Cardiac muscle cell (in vitro differentiated cells and primary cell): ENCODE measurements around the gene CPTP. TPM values are rescaled to one million over a fixed set of nuclear protein-coding genes. Genes with fewer than 3 reads are reported as not detected.

ENCODE experiments used
- DNase-seq, 2 donors: peaks; one replicate each; pipeline versions ENCODE4 v3.0.0 to v3.0.0-alpha.2; 2010 to 2017; ENCODE audit warnings: low read depth in 1 of 2, low spot score in 1 of 2
- H3K27ac ChIP-seq: fragments of 200-600 bp; sonication (generic); 2 replicates; pipeline ENCODE4 v1.5.1; 2016
- H3K27me3 ChIP-seq: fragments of 200-600 bp; sonication (generic); 2 replicates; pipeline ENCODE4 v1.6.0; 2016; ENCODE audit warnings: control low read depth
- H3K36me3 ChIP-seq: fragments of 200-600 bp; sonication (generic); 2 replicates; pipeline ENCODE4 v1.5.1; 2016; ENCODE audit warnings: control low read depth
- H3K4me1 ChIP-seq: fragments of 200-600 bp; sonication (generic); 2 replicates; pipeline ENCODE4 v1.8.1; 2017; ENCODE audit warnings: low read depth, mild to moderate bottlenecking, mixed run types
- H3K4me3 ChIP-seq: fragments of 200-600 bp; sonication (generic); 2 replicates; pipeline ENCODE4 v1.5.1; 2016; ENCODE audit warnings: mild to moderate bottlenecking
- H3K9me3 ChIP-seq: fragments of 200-600 bp; sonication (generic); 2 replicates; pipeline ENCODE4 v1.5.1; 2017; ENCODE audit warnings: low read depth, mild to moderate bottlenecking, control low read depth
- polyA plus RNA-seq: library from polyadenylated mRNA; unstranded; fragments of >200 nt; fragmentation: Nextera tagmentation; extraction: Ambion mirVana; gene quantifications from 2 replicates; pipeline ENCODE4 v1.2.1, GENCODE V29; 2016
- total RNA-seq: library from RNA; depleted of rRNA; stranded (reverse); fragments of >200 nt; gene quantifications from 2 replicates; pipeline ENCODE4 v1.2.3, GENCODE V29; 2016
- TF ChIP-seq, protein P1 (sequence below): IDR thresholded peaks from 2 replicates; pipeline ENCODE4 v1.5.1; 2012; ENCODE audit warnings: low read depth, mild to moderate bottlenecking, low read length

CPTP gene
- total and polyA plus RNA-seq, 2 experiments from 2014 or later = 33.7 to 38.5 TPM

DNA sequence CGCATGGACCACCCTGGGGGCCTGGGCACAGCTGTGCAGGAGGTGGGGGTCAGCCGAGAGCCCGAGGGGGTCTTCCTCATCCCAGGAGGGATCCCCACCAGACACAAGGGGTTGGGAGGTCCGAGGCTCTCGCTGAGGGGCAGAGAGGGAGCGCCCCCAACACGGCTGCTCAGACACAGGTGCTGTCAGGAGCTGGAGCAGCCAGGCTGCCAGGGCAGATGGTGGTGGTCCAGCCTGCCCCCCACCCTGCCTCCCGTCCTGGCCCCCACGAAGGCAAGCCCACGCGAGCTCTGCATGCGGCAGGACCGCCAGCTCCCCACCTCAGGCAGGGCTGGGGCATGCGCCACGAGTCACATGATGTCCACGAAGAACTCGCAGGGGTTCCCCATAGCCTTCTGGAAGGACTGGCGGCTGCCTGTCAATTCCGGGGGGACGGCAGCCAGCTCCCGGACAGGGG lies 11.2 kb downstream of the CPTP start:
- TF ChIP-seq, protein P1, sequence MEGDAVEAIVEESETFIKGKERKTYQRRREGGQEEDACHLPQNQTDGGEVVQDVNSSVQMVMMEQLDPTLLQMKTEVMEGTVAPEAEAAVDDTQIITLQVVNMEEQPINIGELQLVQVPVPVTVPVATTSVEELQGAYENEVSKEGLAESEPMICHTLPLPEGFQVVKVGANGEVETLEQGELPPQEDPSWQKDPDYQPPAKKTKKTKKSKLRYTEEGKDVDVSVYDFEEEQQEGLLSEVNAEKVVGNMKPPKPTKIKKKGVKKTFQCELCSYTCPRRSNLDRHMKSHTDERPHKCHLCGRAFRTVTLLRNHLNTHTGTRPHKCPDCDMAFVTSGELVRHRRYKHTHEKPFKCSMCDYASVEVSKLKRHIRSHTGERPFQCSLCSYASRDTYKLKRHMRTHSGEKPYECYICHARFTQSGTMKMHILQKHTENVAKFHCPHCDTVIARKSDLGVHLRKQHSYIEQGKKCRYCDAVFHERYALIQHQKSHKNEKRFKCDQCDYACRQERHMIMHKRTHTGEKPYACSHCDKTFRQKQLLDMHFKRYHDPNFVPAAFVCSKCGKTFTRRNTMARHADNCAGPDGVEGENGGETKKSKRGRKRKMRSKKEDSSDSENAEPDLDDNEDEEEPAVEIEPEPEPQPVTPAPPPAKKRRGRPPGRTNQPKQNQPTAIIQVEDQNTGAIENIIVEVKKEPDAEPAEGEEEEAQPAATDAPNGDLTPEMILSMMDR = no peak
- no peak for DNase-seq

DNA sequence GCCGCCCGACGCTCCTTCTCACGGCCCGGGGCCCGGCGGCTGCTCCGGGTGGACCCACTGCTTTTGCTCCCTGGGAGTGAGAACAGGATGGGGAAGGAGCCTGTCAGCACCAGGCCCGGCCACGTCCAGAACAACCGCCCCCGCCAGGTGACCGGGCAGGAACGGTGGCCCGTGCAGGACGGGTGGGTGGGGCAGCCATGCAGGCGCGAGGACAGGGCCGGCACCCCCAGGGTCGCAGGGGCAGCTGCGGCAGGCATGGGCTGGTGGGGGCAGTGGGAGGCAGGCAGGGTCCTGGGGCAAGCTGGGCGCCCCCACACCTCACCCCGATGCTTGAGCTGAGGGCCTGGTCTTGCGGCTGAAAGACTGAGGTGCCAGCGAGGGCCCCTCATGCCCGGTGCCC lies 11.8 kb downstream of the CPTP start:
- no peak for DNase-seq
- no peaks in the 10 kb centered on the region for H3K27me3 ChIP-seq
- H3K27ac ChIP-seq = no peak overlapping the region
- H3K9me3 ChIP-seq = no peaks in the 10 kb centered on the region
- H3K36me3 ChIP-seq = peaks cover 2% of the 10 kb centered on the region
- H3K4me3 ChIP-seq = no peak overlapping the region
- H3K4me1 ChIP-seq = no peaks in the 10 kb centered on the region
- TF ChIP-seq, protein P1 = no peak

More for the DNA sequence above, 11.2 kb downstream of the CPTP start:
- Histone ChIP-seq H3K27ac (no peak overlapping the region), H3K27me3 (no peaks in the 10 kb centered on the region), H3K4me1 (no peaks in the 10 kb centered on the region), H3K36me3 (peaks cover 2% of the 10 kb centered on the region), H3K9me3 (no peaks in the 10 kb centered on the region), H3K4me3 (no peak overlapping the region)

DNA sequence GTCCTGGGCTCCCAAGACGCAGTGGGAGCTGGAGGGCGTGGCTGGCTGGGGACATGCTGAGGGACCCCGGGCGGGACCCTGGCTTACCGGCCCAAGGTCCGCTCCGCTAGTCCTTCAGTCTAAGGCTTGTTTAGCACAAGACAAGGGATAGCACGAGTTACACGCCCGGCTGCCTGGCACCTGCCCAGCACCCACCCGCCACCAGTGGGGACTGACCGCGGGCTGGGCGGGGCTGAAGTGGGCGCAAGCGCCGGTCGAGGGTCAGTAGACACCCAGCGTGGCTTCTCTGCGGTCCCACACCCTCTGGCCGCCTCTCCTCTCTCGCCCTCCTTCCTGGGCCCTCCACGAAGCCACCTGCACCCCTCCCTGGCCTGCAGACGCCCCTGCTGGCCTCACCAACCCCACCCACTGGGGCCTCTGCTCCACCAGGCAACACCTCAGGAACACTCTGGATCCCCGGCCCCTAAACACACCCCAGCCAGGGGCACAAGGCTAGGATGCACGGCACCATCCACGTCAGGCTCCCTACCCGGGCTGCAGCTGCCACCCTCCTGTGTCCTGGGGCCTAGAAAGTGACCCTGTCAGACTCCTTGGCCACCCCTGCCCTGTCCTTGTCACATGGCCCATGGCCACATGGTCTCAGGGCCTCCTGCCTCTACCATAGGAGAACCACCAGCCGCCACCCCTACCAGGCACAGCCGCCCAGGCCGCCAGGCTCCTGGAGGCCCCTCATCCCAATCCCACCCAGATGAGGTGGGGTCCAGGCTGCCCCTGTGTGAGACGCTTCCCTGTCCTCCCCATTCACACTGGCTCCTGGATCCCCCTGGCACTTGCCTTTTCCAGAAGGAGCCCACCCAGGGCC lies 12.6 kb downstream of the CPTP start:
- Histone ChIP-seq H3K36me3 (peaks cover 2% of the 10 kb centered on the region), H3K4me3 (no peak overlapping the region), H3K27me3 (no peaks in the 10 kb centered on the region), H3K27ac (no peak overlapping the region), H3K9me3 (no peaks in the 10 kb centered on the region), H3K4me1 (no peaks in the 10 kb centered on the region)
- TF ChIP-seq, protein P1 = no peak
- no peak for DNase-seq

DNA sequence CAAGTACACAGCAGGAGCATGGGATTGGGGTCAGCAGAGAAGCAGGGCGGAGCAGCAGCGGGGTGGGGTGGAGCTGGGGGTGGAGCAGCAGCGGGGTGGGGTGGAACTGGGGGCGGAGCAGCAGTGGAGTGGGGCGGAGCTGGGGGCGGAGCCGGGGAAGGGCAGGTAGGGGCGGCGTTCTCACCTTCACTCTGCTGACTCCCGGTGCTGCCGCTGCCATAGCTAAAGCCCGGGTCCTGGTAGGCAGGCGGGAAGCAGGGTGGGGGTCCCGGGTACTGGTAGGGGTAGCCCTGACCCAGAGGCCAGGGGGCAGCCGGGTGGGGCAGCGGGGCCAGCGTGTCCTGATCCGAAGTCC lies 13.2 kb downstream of the CPTP start:
- TF ChIP-seq, protein P1 = no peak
- Histone ChIP-seq H3K9me3 (no peaks in the 10 kb centered on the region), H3K27me3 (no peaks in the 10 kb centered on the region), H3K27ac (no peak overlapping the region), H3K36me3 (peaks cover 2% of the 10 kb centered on the region), H3K4me3 (no peak overlapping the region), H3K4me1 (no peaks in the 10 kb centered on the region)
- no peak for DNase-seq

GRCh38 chr1:1338278-1338677 lies 13.7 kb downstream of the CPTP start:
- Histone ChIP-seq H3K9me3 (no peaks in the 10 kb centered on the region), H3K4me3 (no peak overlapping the region), H3K27me3 (no peaks in the 10 kb centered on the region), H3K4me1 (no peaks in the 10 kb centered on the region), H3K27ac (no peak overlapping the region), H3K36me3 (peaks cover 2% of the 10 kb centered on the region)
- DNase-seq = no peak
- TF ChIP-seq, protein P1 = no peak
